IMR-90 (cell line): ENCODE results near the gene HEPACAM. TPM values are rescaled to one million over a fixed set of nuclear protein-coding genes. Genes with fewer than 3 reads are reported as not detected.

ENCODE experiments used
- ATAC-seq: fragments of 200-7000 bp; cut with Tn5 transposase; 2 replicates; pipeline ENCODE4 v1.9.1; 2020; ENCODE audit warnings: low read depth, mild to moderate bottlenecking, moderate library complexity
- BruUV-seq: library from RNA; stranded (reverse); fragments of 400-500 nt; replicated peaks from 2 replicates; lab custom pipeline; 2021; lab: Mats Ljungman, UMichigan
- CTCF ChIA-PET: fragments of 300-600 bp; formaldehyde crosslinking; extraction: SDS; loops from one replicate; lab custom pipeline; 2021; ENCODE audit warnings: antibody characterized with exemption; lab: Yijun Ruan, JAX
- POLR2A ChIA-PET: fragments of 300-600 bp; sonication (Branson Sonifier 250); formaldehyde crosslinking; loops from one replicate; lab custom pipeline; 2022; ENCODE audit warnings: antibody characterized with exemption; ENCODE audit not compliant: unreplicated experiment; lab: Charles Lee
- DNase-seq: peaks from one replicate; pipeline ENCODE4 v3.0.0; 2013
- H2AFZ ChIP-seq: replicated peaks from 2 replicates; pipeline ENCODE3; 2013; ENCODE audit warnings: low read length, mild to moderate bottlenecking; ENCODE audit not compliant: poor library complexity
- H2AK5ac ChIP-seq: 2 replicates; pipeline ENCODE4 v1.6.1; 2013; ENCODE audit warnings: low read depth, low read length, inconsistent platforms
- H2AK9ac ChIP-seq: replicated peaks from 2 replicates; pipeline ENCODE3; 2013; ENCODE audit warnings: mild to moderate bottlenecking, low read depth, low read length, moderate library complexity; ENCODE audit not compliant: poor library complexity
- H2BK120ac ChIP-seq: 2 replicates; pipeline ENCODE4 v1.6.1; 2013; ENCODE audit warnings: low read depth, low read length, inconsistent platforms
- H2BK15ac ChIP-seq: 3 replicates; pipeline ENCODE4 v1.6.1; 2013; ENCODE audit warnings: low read depth, low read length, inconsistent platforms
- H2BK20ac ChIP-seq: 2 replicates; pipeline ENCODE4 v1.6.1; 2013; ENCODE audit warnings: low read depth, mild to moderate bottlenecking, inconsistent platforms, low read length, moderate library complexity
- H2BK5ac ChIP-seq: 2 replicates; pipeline ENCODE4 v1.6.1; 2013; ENCODE audit warnings: mild to moderate bottlenecking, low read depth, low read length, inconsistent platforms; ENCODE audit not compliant: poor library complexity, severe bottlenecking
- H3K14ac ChIP-seq: replicated peaks from 2 replicates; pipeline ENCODE4 v1.6.1; 2013; ENCODE audit warnings: low read depth, low read length, inconsistent platforms
- H3K18ac ChIP-seq: 2 replicates; pipeline ENCODE4 v1.6.1; 2013; ENCODE audit warnings: low read depth, low read length, control low read depth
- H3K23ac ChIP-seq: 2 replicates; pipeline ENCODE4 v1.6.1; 2013; ENCODE audit warnings: low read depth, low read length, inconsistent platforms
- H3K27ac ChIP-seq: 2 replicates; pipeline ENCODE4 v1.5.1; 2013; ENCODE audit warnings: mild to moderate bottlenecking, control low read depth, low read length; ENCODE audit not compliant: insufficient read depth
- H3K27me3 ChIP-seq: 2 replicates; pipeline ENCODE4 v1.6.1; 2013; ENCODE audit warnings: low read length; ENCODE audit not compliant: control insufficient read depth, insufficient read depth
- H3K36me3 ChIP-seq: 2 replicates; pipeline ENCODE4 v1.6.1; 2013; ENCODE audit warnings: low read length, mixed read lengths; ENCODE audit not compliant: control insufficient read depth, insufficient read depth
- H3K4ac ChIP-seq: 2 replicates; pipeline ENCODE4 v1.6.1; 2013; ENCODE audit warnings: low read depth, low read length, inconsistent platforms
- H3K4me1 ChIP-seq: 2 replicates; pipeline ENCODE4 v1.6.1; 2013; ENCODE audit warnings: low read length, mixed read lengths; ENCODE audit not compliant: control insufficient read depth, insufficient read depth
- H3K4me2 ChIP-seq: 2 replicates; pipeline ENCODE4 v1.6.1; 2013; ENCODE audit warnings: low read depth, mild to moderate bottlenecking, control low read depth, low read length, moderate library complexity
- H3K4me3 ChIP-seq: 2 replicates; pipeline ENCODE4 v1.5.1; 2013; ENCODE audit warnings: low read depth, mild to moderate bottlenecking, control low read depth, low read length, moderate library complexity; ENCODE audit not compliant: insufficient read depth
- H3K56ac ChIP-seq: 2 replicates; pipeline ENCODE4 v1.6.1; 2013; ENCODE audit warnings: low read length, inconsistent platforms; ENCODE audit not compliant: insufficient read depth; ENCODE audit errors: extremely low read depth
- H3K79me1 ChIP-seq, 2 experiments: 2 replicates each; pipeline ENCODE4 v1.6.1; 2013; ENCODE audit warnings: low read length in 2 of 2, inconsistent platforms in 1 of 2, low read depth in 1 of 2
- H3K9ac ChIP-seq: 2 replicates; pipeline ENCODE4 v1.6.1; 2013; ENCODE audit warnings: low read depth, low read length, control low read depth
- H3K9me1 ChIP-seq: 2 replicates; pipeline ENCODE4 v1.6.1; 2013; ENCODE audit warnings: low read length, inconsistent platforms; ENCODE audit not compliant: insufficient read depth
- H3K9me3 ChIP-seq: 2 replicates; pipeline ENCODE4 v1.6.1; 2013; ENCODE audit warnings: low read length; ENCODE audit not compliant: control insufficient read depth, insufficient read depth
- H4K20me1 ChIP-seq: 2 replicates; pipeline ENCODE4 v1.6.1; 2013; ENCODE audit warnings: low read length, inconsistent platforms; ENCODE audit not compliant: insufficient read depth
- H4K5ac ChIP-seq: 2 replicates; pipeline ENCODE4 v1.6.1; 2013; ENCODE audit warnings: mild to moderate bottlenecking, low read depth, low read length, control low read depth
- H4K8ac ChIP-seq, 2 experiments: 2 replicates each; pipeline ENCODE4 v1.6.1; 2013; ENCODE audit warnings: low read depth in 2 of 2, low read length in 2 of 2, control low read depth in 1 of 2, inconsistent platforms in 1 of 2
- H4K91ac ChIP-seq: 2 replicates; pipeline ENCODE4 v1.6.1; 2013; ENCODE audit warnings: low read depth, low read length, inconsistent platforms; ENCODE audit not compliant: insufficient read depth
- CHD1 ChIP-seq: IDR thresholded peaks from 2 replicates; pipeline ENCODE4 v1.6.1; 2012; ENCODE audit warnings: low read depth, low read length, improper control_type of control experiment
- MAFK ChIP-seq: IDR thresholded peaks from 2 replicates; pipeline ENCODE4 v1.6.1; 2012; ENCODE audit warnings: low read depth, low read length, improper control_type of control experiment
- MAZ ChIP-seq: IDR thresholded peaks from 2 replicates; pipeline ENCODE4 v1.6.1; 2012; ENCODE audit warnings: low read depth, mild to moderate bottlenecking, low read length, improper control_type of control experiment, moderate library complexity, borderline replicate concordance
- MXI1 ChIP-seq: IDR thresholded peaks from 2 replicates; pipeline ENCODE4 v1.6.1; 2012; ENCODE audit warnings: low read depth, mild to moderate bottlenecking, low read length, moderate library complexity, borderline replicate concordance
- SMC3 ChIP-seq: fragments of 150-350 bp; IDR thresholded peaks from 2 replicates; pipeline ENCODE4 v1.6.1; 2016; ENCODE audit warnings: low read depth, mild to moderate bottlenecking, antibody characterized with exemption, low read length, moderate library complexity
- WGBS, 2 experiments: methylation state at CpG; one replicate each; pipeline versions ENCODE4 v1.1.5 to v1.1.7; 2013; ENCODE audit warnings: missing lambda C conversion rate in 2 of 2; ENCODE audit not compliant: insufficient read length in 1 of 2; ENCODE audit errors: extremely low coverage in 2 of 2; 5-methylcytosine and 5-hydroxymethylcytosine counted together
- dilution Hi-C: fragments of 300-500 bp; cut with HindIII; formaldehyde crosslinking; loops from one replicate; pipeline ENCODE4 v1.14.3; 2018; ENCODE audit warnings: low sequenced_read_pairs; ENCODE audit not compliant: unreplicated experiment
- in situ Hi-C: fragments of 300-500 bp; cut with MboI; formaldehyde crosslinking; loops from 3 replicates; pipeline ENCODE4 v1.14.3; 2019; ENCODE audit warnings: low sequenced_read_pairs, inconsistent platforms, mixed read lengths
- intact Hi-C: fragments of 100-400 bp; cut with micrococcal nuclease; formaldehyde crosslinking; loops from 2 replicates; pipeline ENCODE4 v1.10.0; 2022
- polyA plus RNA-seq, 3 experiments: library from polyadenylated mRNA; depleted of rRNA; stranded (reverse); fragments of >200 nt; gene quantifications; 2 replicates each; pipeline ENCODE4 v1.2.3, GENCODE V29; 2012; ENCODE audit warnings: low replicate concordance in 1 of 3
- total RNA-seq: library from RNA; depleted of rRNA; stranded (reverse); fragments of >200 nt; gene quantifications from 2 replicates; pipeline ENCODE4 v1.2.3, GENCODE V29; 2012
- TF ChIP-seq, protein P1 (sequence below): fragments of 150-350 bp; IDR thresholded peaks from 2 replicates; pipeline ENCODE4 v1.6.1; 2017; ENCODE audit warnings: mild to moderate bottlenecking, antibody characterized with exemption, low read length, low read depth
- TF ChIP-seq, protein P2 (sequence below): conservative IDR thresholded peaks from 2 replicates; pipeline ENCODE4 v1.5.1; 2012; ENCODE audit warnings: mild to moderate bottlenecking, low read depth, low read length, improper control_type of control experiment
- TF ChIP-seq, protein P3 (sequence below): fragments of 150-350 bp; IDR thresholded peaks from 2 replicates; pipeline ENCODE4 v1.6.1; 2016; ENCODE audit warnings: low read depth, mild to moderate bottlenecking, low read length, moderate library complexity, borderline replicate concordance

Gene HEPACAM
- total and polyA plus RNA-seq, 2 of the 4 experiments (the other 2 are of a cell fraction) = 0.09 to 0.18 TPM

DNA sequence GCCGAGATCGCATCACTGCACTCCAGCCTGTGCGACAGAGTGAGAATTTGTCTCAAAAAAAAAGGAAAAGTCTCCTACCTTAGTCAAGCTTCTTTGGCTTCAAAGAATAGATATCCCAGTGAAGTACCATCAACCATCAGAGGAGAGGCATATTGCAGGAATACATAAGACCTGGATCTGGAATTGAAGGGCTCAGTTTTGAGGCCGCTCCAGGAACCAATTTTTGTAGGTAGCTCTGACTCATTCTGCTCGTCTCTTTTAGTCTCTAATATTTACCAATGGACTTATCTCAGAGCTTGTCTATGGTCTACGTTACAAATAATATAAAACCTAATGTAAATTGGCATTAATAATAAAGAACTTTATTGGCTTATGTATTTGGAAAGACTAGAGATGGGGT, 10.0 kb upstream of the HEPACAM start:
- Histone ChIP-seq H3K4ac (no peak overlapping the region), H4K5ac (no peak overlapping the region), H3K79me1 (no peaks in the 10 kb centered on the region), H3K27me3 (no peaks in the 10 kb centered on the region), H3K18ac (no peak overlapping the region), H4K8ac (no peak overlapping the region), H3K4me3 (no peak overlapping the region), H3K4me1 (0 out of 2 replicates have a peak, but pooled peaks cover 2% of the 10 kb centered on the region), H3K9me1 (no peaks in the 10 kb centered on the region), H3K27ac (no peak overlapping the region), H2AFZ (no peak overlapping the region), H2AK5ac (no peak overlapping the region), H2BK5ac (no peak overlapping the region), H3K14ac (no peak overlapping the region), H4K91ac (no peak overlapping the region), H3K23ac (no peak overlapping the region), H3K56ac (no peak overlapping the region), H2BK120ac (no peak overlapping the region), H3K9me3 (no peaks in the 10 kb centered on the region), H4K20me1 (no peaks in the 10 kb centered on the region), H3K4me2 (no peak overlapping the region), H2AK9ac (no peak overlapping the region), H3K36me3 (no peaks in the 10 kb centered on the region), H3K9ac (no peak overlapping the region), H2BK20ac (no peak overlapping the region), H2BK15ac (no peak overlapping the region)
- intact Hi-C loops = no loop called here
- BruUV-seq = no TSS peak
- no CpG with 5 or more reads among the region's 6 CpGs for WGBS, 2 experiments
- ChIA-PET CTCF (no interaction called here), POLR2A (no interaction called here)
- dilution Hi-C loops = no loop called here
- DNase-seq (no peak), ATAC-seq (no peak)
- in situ Hi-C loops = no loop called here
- TF ChIP-seq MXI1 (no peak), CHD1 (no peak), SMC3 (no peak), MAFK (no peak), MAZ (no peak)
- TF ChIP-seq, protein P1, sequence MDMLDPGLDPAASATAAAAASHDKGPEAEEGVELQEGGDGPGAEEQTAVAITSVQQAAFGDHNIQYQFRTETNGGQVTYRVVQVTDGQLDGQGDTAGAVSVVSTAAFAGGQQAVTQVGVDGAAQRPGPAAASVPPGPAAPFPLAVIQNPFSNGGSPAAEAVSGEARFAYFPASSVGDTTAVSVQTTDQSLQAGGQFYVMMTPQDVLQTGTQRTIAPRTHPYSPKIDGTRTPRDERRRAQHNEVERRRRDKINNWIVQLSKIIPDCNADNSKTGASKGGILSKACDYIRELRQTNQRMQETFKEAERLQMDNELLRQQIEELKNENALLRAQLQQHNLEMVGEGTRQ = no peak
- TF ChIP-seq, protein P2, sequence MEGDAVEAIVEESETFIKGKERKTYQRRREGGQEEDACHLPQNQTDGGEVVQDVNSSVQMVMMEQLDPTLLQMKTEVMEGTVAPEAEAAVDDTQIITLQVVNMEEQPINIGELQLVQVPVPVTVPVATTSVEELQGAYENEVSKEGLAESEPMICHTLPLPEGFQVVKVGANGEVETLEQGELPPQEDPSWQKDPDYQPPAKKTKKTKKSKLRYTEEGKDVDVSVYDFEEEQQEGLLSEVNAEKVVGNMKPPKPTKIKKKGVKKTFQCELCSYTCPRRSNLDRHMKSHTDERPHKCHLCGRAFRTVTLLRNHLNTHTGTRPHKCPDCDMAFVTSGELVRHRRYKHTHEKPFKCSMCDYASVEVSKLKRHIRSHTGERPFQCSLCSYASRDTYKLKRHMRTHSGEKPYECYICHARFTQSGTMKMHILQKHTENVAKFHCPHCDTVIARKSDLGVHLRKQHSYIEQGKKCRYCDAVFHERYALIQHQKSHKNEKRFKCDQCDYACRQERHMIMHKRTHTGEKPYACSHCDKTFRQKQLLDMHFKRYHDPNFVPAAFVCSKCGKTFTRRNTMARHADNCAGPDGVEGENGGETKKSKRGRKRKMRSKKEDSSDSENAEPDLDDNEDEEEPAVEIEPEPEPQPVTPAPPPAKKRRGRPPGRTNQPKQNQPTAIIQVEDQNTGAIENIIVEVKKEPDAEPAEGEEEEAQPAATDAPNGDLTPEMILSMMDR = no peak
- TF ChIP-seq, protein P3, sequence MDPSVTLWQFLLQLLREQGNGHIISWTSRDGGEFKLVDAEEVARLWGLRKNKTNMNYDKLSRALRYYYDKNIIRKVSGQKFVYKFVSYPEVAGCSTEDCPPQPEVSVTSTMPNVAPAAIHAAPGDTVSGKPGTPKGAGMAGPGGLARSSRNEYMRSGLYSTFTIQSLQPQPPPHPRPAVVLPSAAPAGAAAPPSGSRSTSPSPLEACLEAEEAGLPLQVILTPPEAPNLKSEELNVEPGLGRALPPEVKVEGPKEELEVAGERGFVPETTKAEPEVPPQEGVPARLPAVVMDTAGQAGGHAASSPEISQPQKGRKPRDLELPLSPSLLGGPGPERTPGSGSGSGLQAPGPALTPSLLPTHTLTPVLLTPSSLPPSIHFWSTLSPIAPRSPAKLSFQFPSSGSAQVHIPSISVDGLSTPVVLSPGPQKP = no peak
